Mononuclear cell (primary cell): ENCODE results near the gene PANK1. TPM values are rescaled to one million over a fixed set of nuclear protein-coding genes. Genes with fewer than 3 reads are reported as not detected.

Source experiments
- H3K27me3 ChIP-seq: 2 replicates; pipeline ENCODE4 v1.6.0; 2011; ENCODE audit warnings: low read length, control low read depth; ENCODE audit not compliant: insufficient read depth
- H3K4me1 ChIP-seq: 2 replicates; pipeline ENCODE4 v1.5.1; 2011; ENCODE audit warnings: mild to moderate bottlenecking, low read length, control low read depth; ENCODE audit not compliant: insufficient read depth
- H3K4me3 ChIP-seq: 2 replicates; pipeline ENCODE4 v1.5.1; 2011; ENCODE audit warnings: mild to moderate bottlenecking, low read length, moderate library complexity
- H3K9me3 ChIP-seq: 2 replicates; pipeline ENCODE4 v1.5.1; 2011; ENCODE audit warnings: low read depth, mild to moderate bottlenecking, control low read depth, low read length
- total RNA-seq: library from RNA; depleted of rRNA; stranded (reverse); fragments of >200 nt; gene quantifications from one replicate; pipeline ENCODE4 v1.2.3, GENCODE V29; 2012

PANK1 gene
- total RNA-seq, 1 donor = 0.52 TPM

DNA sequence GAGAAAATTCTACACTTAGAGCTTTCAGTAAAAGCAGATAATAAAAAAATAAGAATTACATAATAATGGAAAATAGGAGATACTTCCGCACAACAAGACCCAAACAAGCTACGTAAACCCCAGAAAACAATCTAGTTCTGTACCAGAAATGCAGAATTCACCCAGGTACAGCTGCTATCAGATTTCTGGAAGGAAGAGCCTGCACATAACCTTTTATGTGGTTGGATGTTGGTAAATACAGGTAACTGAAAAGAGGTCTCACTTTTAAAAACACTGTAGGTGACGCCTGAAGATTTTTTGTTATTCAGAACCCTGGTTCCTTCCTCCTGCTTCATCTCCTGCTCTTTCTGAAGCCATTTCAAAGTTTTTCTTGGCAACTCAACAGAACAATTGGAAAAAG is 29.9 kb downstream of the PANK1 start:
- H3K4me3 ChIP-seq = no peak overlapping the region
- H3K9me3 ChIP-seq = peaks cover 2% of the 10 kb centered on the region
- H3K27me3 ChIP-seq = no peaks in the 10 kb centered on the region
- H3K4me1 ChIP-seq = no peaks in the 10 kb centered on the region

DNA sequence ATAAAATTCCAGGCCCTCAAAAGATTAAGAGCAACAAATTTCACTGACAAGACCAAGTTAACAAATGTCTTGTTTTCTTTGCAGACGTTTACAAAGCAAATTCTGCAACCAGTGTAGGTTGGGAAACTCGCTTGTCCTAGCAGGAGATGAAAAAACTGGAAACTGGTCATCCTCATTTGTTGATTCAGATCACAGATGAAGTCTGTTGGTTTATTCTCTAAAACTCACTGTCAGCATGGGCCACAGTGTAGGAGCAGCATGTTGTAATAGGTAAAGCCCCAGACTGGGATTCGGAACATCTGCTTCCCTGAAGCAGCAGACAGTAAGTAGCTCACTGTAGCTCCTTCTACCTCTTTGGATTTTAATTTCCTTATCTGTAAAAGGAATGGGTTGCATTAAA is 31.5 kb downstream of the PANK1 start:
- Histone ChIP-seq H3K9me3 (no peaks in the 10 kb centered on the region), H3K27me3 (no peaks in the 10 kb centered on the region), H3K4me1 (no peaks in the 10 kb centered on the region), H3K4me3 (no peak overlapping the region)

DNA sequence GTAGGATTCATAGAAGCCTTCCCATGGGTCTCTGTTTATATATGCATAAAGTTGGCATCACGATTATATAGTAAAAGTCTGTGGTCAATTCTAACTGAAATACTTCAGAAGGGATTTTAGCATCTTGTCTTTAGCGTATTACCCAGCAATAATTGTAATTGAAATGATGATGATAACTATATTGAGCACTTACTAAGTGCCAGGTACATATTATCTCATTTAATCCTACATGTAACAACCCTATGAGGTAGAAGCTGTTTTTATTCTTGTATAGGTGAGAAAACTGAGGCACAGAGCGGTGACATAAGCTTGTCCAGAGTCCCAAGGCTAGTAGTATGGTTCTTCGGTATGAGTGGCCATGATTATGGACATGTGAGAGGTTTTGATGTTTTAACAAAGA is 33.8 kb downstream of the PANK1 start:
- no peaks in the 10 kb centered on the region for H3K9me3 ChIP-seq
- no peaks in the 10 kb centered on the region for H3K27me3 ChIP-seq
- no peaks in the 10 kb centered on the region for H3K4me1 ChIP-seq
- no peak overlapping the region for H3K4me3 ChIP-seq

DNA sequence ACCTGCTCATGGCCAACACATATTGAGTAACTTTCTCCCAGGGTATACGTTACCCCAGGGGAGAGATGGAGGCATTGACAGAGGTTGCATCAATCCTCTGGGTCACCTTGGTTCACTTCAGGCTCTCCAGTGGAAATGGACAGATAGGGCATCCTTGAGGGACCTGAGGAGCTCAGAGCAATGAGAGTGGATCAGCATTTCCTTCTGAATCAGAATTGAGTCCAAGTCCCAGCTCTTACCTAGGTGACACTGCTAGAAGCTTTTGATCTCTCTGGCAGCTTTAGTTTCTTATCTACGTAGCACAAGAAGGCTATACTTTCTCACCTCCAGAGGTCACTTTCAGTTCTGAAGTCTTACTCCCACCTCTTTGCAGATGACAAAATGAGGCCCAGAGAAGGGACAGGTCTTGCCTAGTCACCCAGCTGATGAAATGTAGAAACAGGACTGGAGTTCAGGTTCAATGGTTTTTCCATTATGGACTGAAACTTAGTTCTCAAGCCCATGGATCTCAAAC is 35.2 kb downstream of the PANK1 start:
- no peak overlapping the region for H3K4me3 ChIP-seq
- no peaks in the 10 kb centered on the region for H3K9me3 ChIP-seq
- H3K4me1 ChIP-seq = no peaks in the 10 kb centered on the region
- H3K27me3 ChIP-seq = no peaks in the 10 kb centered on the region

DNA sequence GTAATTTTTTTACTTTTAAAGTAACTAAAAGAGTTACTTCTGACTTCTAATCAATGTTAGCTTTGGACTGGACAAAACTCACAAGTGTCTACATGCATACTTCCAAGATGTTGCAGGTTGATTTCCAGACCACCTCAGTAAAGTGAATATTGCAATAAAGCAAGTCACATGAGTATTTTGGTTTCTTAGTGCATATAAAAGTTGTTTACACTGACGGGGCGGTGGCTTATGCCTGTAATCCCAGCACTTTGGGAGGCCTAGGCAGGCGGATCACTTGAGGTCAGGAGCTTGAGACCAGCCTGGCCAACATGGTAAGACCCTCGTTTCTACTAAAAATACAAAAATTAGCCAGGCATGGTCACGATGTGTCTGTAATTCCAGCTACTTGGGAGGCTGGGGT is 40.8 kb downstream of the PANK1 start:
- no peak overlapping the region for H3K4me3 ChIP-seq
- no peaks in the 10 kb centered on the region for H3K9me3 ChIP-seq
- no peaks in the 10 kb centered on the region for H3K27me3 ChIP-seq
- no peaks in the 10 kb centered on the region for H3K4me1 ChIP-seq

DNA sequence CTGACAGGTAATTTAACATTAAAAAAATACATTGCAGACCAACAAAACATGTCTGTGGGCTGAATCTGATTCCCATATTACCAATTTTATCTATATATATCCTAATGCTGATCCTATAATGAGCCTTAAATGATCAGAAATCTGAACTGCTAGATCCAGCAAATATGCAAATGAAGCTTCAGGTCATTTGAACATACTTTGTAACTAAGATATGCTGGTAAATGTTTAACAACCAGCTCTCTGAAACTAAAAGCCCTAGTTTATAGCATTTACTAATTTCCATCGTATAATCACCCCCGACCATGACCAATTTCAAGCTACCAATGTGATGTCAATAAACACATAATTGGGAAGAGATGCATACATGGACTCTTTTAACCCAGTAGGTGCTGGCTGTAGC is 42.1 kb downstream of the PANK1 start:
- Histone ChIP-seq H3K4me3 (no peak overlapping the region), H3K9me3 (no peaks in the 10 kb centered on the region), H3K27me3 (no peaks in the 10 kb centered on the region), H3K4me1 (no peaks in the 10 kb centered on the region)

DNA sequence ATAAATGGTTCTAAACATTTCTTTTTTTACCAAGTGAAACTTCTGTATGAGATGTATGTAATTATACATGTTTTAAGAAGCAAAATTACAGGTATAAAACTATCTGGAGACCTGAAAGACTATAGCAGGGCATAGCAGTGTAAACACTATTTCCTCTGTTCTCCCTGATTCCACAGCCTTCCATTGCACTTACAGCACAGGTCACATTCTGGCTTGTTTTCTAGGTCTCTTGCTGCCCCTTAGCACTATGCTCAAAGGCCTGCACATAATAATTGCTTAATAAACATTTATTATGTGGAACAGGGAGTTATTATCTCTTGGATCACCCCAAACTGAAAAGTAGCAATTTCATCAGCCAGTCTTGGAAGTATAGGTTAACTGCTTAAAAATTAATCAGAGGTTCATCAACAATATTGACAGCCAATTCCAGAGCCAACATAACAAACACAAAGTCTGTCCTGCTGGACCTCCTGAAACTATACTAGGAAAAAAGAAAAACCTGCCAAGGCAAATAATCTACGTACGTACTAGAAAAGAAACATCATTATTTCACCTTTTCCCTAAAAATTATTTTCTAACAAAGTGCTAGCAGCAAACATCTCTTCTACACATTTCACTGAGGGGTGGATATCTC is 43.2 kb downstream of the PANK1 start:
- H3K9me3 ChIP-seq = no peaks in the 10 kb centered on the region
- no peak overlapping the region for H3K4me3 ChIP-seq
- no peaks in the 10 kb centered on the region for H3K27me3 ChIP-seq
- H3K4me1 ChIP-seq = no peaks in the 10 kb centered on the region

DNA sequence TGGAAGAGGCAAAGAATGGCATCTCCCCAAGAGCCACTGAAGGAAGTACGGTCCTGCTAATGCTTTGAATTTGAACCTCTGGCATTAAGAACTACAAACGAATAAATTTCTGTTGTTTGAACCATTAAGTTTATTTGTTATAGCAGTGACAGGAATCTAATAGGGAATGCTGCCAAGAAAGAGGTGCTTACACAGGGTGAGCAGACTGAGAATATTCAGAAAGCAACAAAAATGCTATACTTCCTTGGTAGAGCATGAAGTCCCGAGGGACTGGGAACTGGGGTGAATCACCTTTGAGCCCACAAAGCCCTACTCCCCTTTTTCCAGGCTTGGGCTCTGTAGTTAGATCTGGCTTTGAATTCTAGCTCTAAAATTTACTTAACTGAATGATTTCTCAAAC is 45.0 kb downstream of the PANK1 start:
- Histone ChIP-seq H3K9me3 (no peaks in the 10 kb centered on the region), H3K4me1 (no peaks in the 10 kb centered on the region), H3K27me3 (no peaks in the 10 kb centered on the region), H3K4me3 (no peak overlapping the region)

DNA sequence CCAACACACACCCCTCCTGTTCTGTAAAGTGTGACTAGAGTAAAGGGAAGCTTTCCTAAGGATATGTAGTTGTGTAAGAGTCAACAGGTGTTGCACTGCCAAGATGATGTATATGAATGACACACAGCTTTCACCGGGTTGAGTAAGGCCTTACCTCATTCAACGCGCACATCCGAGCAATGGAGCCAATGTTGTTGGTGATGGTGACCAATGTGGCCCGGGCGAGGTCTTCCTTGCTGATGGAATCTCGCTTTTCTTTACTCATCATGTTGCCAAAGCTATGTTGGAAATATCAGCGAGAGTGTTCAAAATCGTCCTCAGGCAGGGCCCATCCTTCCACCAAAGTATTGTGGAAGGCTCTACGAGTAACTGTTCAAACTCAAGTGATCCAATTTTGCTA is 52.0 kb downstream of the PANK1 start:
- Histone ChIP-seq H3K4me3 (no peak overlapping the region), H3K9me3 (no peaks in the 10 kb centered on the region), H3K4me1 (no peaks in the 10 kb centered on the region), H3K27me3 (no peaks in the 10 kb centered on the region)

DNA sequence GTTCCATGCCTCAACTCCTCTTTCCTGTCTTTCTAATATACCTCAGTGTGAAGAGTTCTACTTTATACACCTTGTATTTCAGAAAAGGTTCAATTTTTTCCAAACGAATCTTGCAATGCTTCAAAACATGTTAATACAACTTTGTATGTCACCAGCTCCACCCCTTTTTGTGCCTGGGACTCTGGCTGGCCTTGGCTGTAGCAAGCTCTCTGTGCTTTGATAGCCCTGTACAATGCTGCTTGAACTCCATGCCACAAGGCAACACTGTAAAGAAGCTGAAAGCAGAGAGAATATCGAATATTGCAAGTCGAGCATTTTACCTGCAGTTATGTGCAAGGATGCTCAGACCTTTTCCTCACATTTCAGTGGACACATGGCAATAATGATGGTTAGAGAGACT is 52.5 kb downstream of the PANK1 start:
- Histone ChIP-seq H3K4me1 (no peaks in the 10 kb centered on the region), H3K4me3 (no peak overlapping the region), H3K9me3 (no peaks in the 10 kb centered on the region), H3K27me3 (no peaks in the 10 kb centered on the region)

DNA sequence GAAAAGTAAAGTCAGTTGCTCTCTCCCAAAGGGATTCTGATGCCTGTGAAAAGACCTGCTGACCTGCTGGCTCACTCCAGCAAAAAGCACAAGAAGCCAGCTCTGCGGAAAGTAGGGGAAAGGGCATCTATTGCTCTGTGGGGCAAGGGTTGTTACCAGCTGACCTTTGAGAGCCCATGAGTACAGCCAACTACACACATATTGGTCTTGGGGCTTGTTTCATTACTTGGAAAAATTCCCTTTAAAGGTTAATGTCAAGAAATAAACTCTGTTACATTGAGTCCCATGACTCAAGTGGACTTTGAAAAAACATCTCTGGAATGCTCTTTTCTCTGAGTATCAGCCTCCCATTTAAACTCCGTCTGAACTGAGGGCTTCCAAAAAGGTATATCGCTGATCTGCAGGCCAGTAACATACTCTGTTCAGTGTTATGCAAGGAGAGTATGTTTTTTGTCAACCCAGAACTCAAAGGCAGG is 53.2 kb downstream of the PANK1 start:
- H3K4me3 ChIP-seq = no peak overlapping the region
- H3K27me3 ChIP-seq = no peaks in the 10 kb centered on the region
- H3K9me3 ChIP-seq = no peaks in the 10 kb centered on the region
- H3K4me1 ChIP-seq = no peaks in the 10 kb centered on the region

DNA sequence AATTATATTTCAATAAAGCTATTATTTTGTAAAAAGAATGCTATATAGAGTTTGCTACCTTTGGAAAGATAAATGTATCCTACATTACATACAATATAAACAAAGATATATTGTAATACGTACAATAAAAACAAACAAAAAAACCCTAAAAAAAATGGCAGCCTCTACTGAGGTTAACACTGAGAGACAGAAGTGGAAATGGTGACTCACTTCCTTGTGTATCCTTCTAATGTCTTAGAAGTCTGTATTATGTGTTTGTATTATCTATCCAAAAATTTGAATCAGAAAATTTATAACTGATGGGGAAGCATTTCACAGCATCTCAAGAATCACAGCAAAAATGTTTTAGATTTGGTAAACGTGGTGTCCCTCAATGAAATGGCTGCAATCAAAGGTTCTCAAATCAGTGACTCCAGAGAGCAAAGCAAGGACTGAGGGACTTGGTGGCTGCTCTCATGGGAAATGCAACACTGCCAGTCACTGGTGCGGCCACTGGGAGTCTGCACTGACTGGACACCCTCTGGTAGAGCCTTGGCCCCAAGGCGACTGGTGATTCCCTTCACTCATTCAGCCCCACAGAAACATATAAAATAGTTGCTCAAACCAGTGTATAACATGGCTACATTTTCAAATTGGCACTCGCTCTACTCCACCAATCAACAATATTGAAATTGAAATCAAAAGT is 53.8 kb downstream of the PANK1 start:
- Histone ChIP-seq H3K27me3 (no peaks in the 10 kb centered on the region), H3K9me3 (no peaks in the 10 kb centered on the region), H3K4me3 (no peak overlapping the region), H3K4me1 (no peaks in the 10 kb centered on the region)

DNA sequence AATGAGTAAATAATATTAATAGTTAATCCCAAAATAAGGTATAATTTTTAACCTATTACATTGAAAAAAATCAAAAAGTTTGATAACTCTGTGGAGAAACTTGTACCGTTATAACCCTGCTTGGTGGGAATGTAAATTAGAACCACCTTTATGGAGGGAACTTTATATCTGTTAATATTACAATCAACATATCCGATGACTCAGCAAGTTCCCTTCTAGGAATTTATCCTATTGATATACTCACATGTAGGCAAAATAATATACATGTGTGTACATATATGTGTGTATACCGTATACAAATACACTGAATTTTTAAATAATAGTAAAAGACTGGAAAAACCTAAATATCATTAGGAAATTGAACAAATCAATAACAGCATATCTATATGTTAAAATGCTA is 54.7 kb downstream of the PANK1 start:
- H3K9me3 ChIP-seq = no peaks in the 10 kb centered on the region
- no peaks in the 10 kb centered on the region for H3K4me1 ChIP-seq
- no peak overlapping the region for H3K4me3 ChIP-seq
- H3K27me3 ChIP-seq = no peaks in the 10 kb centered on the region

DNA sequence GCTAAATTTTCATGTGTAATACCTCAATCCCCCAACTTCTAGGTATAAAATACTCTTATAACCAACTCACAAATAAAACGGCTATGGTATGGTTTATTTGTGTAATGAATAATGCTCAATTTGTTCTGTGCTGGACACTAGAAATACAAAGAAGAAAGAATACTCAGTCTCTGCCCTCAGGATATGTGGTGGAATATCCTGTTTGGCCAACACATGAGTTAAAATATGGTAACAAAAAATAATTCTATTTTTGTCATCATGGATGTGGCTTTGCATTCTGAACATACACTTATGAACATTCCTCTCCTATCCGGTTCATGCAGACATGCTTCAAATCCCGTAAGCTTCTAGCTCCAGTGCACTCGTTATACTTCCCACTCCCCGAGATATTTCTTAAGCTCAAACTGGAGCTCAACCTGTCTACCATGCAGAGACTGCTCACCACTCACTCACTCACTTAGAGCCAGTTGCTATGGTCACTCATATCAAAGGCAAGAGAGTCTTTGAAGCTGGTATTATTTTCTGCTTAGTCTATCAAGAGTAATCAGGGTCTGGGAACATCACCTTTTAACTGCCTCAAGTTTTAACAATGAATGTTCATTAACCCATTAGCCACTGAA is 55.8 kb downstream of the PANK1 start:
- Histone ChIP-seq H3K4me1 (no peaks in the 10 kb centered on the region), H3K27me3 (no peaks in the 10 kb centered on the region), H3K4me3 (no peak overlapping the region), H3K9me3 (no peaks in the 10 kb centered on the region)

DNA sequence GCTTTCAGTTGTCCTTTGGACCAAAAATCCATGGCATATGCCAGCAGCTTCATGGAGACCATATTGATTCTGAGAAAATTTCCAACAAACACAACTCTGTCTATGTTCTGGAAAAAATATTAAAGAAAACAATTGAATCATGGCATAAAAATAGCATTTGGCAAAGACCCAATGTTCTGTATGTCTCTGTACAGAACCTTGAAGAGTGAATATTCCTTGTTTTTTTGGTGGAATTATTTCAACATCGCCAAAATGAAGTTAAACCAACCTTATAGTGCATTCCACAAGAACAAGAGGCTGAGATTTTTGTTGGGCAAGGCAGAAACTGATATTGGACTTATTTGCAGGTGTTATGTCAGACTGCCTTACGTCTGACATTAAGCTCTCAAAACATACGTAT is 56.4 kb downstream of the PANK1 start:
- Histone ChIP-seq H3K27me3 (no peaks in the 10 kb centered on the region), H3K4me1 (no peaks in the 10 kb centered on the region), H3K9me3 (no peaks in the 10 kb centered on the region), H3K4me3 (no peak overlapping the region)
